Psoas muscle (tissue), 8 donors: ENCODE results near the gene TBC1D22A. TPM values are rescaled to one million over a fixed set of nuclear protein-coding genes. Genes with fewer than 3 reads are reported as not detected.

Experiments used
- ATAC-seq, 4 donors: fragments of 200-7000 bp; cut with Tn5 transposase; one replicate each; pipeline ENCODE4 v1.9.1; 2020; ENCODE audit warnings: moderate library complexity in 3 of 4, mild to moderate bottlenecking in 2 of 4
- DNase-seq, 2 donors: peaks; one replicate each; pipeline ENCODE4 v3.0.0-alpha.2; 2020
- H3K27ac ChIP-seq: fragments of 200-600 bp; one replicate; pipeline ENCODE4 v1.8.0; 2022
- H3K27me3 ChIP-seq, 3 donors: fragments of 200-600 bp in 1 of 3; one replicate each; pipeline versions ENCODE4 v1.6.1 to v1.8.0; 2013 to 2022; ENCODE audit warnings: low read length in 2 of 3, mild to moderate bottlenecking in 2 of 3, moderate library complexity in 1 of 3; ENCODE audit not compliant: insufficient read depth in 3 of 3
- H3K36me3 ChIP-seq, 2 donors: fragments of 200-600 bp in 1 of 2; one replicate each; pipeline versions ENCODE4 v1.6.1 to v1.8.0; 2013 to 2022; ENCODE audit warnings: low read depth in 1 of 2, mild to moderate bottlenecking in 1 of 2, moderate library complexity in 1 of 2; ENCODE audit not compliant: insufficient read depth in 1 of 2
- H3K4me1 ChIP-seq: fragments of 200-600 bp; one replicate; pipeline ENCODE4 v1.8.0; 2022
- H3K4me3 ChIP-seq: fragments of 200-600 bp; one replicate; pipeline ENCODE4 v1.8.0; 2022; ENCODE audit warnings: mild to moderate bottlenecking
- H3K9me3 ChIP-seq: fragments of 200-600 bp; one replicate; pipeline ENCODE4 v1.8.0; 2022
- WGBS, 3 donors: extraction: QIAGEN DNeasy Blood & Tissue Kit; methylation state at CpG; one replicate each; pipeline versions ENCODE4 v1.1.6 to v1.1.7; 2013; 5-methylcytosine and 5-hydroxymethylcytosine counted together
- intact Hi-C, 2 donors: fragments of 100-400 bp; cut with DNase I; formaldehyde crosslinking; loops; one replicate each; pipeline versions ENCODE4 v1.11.0 to v1.14.2; 2022
- polyA plus RNA-seq, 3 donors: library from polyadenylated mRNA; stranded (reverse); fragments of 200-250 nt; gene quantifications; one replicate each; pipeline ENCODE4 v1.2.3, GENCODE V29; 2013
- total RNA-seq, 4 donors: library from RNA; stranded (reverse); fragmentation: NEBNext Ultra II Directional in 2 of 4; extraction: Animal tissue kit (Norgen Biotek cat#: 25700) in 2 of 4; gene quantifications; one replicate each; pipeline versions ENCODE4 v1.2.1 to v1.2.4, GENCODE V29; 2021 to 2023
- TF ChIP-seq, protein P1 (sequence below): fragments of 200-600 bp; IDR thresholded peaks from one replicate; pipeline ENCODE4 v1.8.0; 2022; ENCODE audit warnings: antibody characterized with exemption
- donor health status: healthy with polysubstance abuse.
- donor health status: DM: no; HTN: no; CAD: no; lungs with moderate emphysema.
- donor health status: Bipolar disorder and iron deficiency.
- donor health status: healthy.
- donor health status: DM: yes; HTN: yes; CAD: no.
- donor health status: DM: no; HTN: no; CAD: no.
- donor health status: DM: no; HTN: no; CAD: no.
- donor health status: DM: yes; HTN: yes; CAD: no.

Gene TBC1D22A
- total and polyA plus RNA-seq, 7 donors, result 11.7 to 25.0 (median 18.9) TPM

DNA sequence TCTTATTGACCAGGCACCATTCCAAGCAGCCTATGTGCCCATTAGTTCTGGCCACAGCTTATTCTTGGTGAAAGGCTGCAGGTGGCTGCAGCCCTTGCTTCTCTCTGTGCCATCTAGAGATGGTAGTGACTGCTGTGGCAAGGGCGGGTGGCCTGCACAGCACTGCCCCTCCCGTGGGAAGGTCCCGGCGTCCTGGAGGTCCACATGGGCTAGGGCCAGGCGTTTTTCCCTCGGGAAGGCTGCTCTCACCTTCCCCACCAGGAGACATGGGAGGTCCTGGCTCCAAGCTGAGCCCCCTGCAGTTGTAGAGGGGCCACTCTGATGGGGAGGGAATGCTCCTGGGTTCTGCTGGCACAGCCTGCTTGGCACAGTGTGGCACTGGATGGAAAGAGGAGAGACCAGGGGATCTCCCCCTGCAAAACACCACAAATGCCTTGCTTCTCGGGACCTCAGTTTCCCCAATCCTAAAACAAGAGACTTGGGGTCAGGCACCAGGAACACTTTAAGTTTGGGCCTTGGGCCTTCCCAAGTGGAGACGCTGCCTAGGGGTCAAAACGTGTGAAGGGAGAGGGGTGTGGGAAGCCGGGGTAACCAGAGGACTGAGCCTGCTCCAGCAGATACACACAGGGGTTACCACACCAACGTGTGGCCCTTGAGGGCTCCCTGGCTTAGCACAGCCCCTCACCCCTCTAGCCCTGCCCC is 10.0 kb upstream of the TBC1D22A start:
- intact Hi-C loops, result no loop called here
- Histone ChIP-seq H3K36me3 (no peaks in the 10 kb centered on the region), H3K4me1 (peaks cover 41% of the 10 kb centered on the region), H3K27me3 (no peaks in the 10 kb centered on the region), H3K27ac (no peak overlapping the region), H3K4me3 (no peak overlapping the region), H3K9me3 (no peaks in the 10 kb centered on the region)
- peak in 1 of 2 donors; percentile 12 for DNase-seq
- 70 to 82% (median 73%) methylated on average over 11 of the region's 11 CpGs for WGBS, 3 donors
- no peak for ATAC-seq
- TF ChIP-seq, protein P1, sequence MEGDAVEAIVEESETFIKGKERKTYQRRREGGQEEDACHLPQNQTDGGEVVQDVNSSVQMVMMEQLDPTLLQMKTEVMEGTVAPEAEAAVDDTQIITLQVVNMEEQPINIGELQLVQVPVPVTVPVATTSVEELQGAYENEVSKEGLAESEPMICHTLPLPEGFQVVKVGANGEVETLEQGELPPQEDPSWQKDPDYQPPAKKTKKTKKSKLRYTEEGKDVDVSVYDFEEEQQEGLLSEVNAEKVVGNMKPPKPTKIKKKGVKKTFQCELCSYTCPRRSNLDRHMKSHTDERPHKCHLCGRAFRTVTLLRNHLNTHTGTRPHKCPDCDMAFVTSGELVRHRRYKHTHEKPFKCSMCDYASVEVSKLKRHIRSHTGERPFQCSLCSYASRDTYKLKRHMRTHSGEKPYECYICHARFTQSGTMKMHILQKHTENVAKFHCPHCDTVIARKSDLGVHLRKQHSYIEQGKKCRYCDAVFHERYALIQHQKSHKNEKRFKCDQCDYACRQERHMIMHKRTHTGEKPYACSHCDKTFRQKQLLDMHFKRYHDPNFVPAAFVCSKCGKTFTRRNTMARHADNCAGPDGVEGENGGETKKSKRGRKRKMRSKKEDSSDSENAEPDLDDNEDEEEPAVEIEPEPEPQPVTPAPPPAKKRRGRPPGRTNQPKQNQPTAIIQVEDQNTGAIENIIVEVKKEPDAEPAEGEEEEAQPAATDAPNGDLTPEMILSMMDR, result no peak

- H3K36me3 ChIP-seq, result no peaks in the 10 kb centered on the region
- TF ChIP-seq, protein P1, result no peak
- no peaks in the 10 kb centered on the region for H3K27me3 ChIP-seq
- ATAC-seq, result peak in 2 of 4 donors; percentile 1 to 9
- WGBS, 3 donors, result 87 to 92% (median 90%) methylated on average over 5 to 6 of the region's 6 CpGs
- H3K4me3 ChIP-seq, result no peak overlapping the region
- H3K9me3 ChIP-seq, result no peaks in the 10 kb centered on the region
- H3K27ac ChIP-seq, result peak overlapping the region; percentile 99
- H3K4me1 ChIP-seq, result peaks cover 38% of the 10 kb centered on the region
- DNase-seq, result no peak
- intact Hi-C loops, result no loop called here
Measured at GRCh38 chr22:46752988-46753310, 9.5 kb upstream of the TBC1D22A start.

- H3K36me3 ChIP-seq, result no peaks in the 10 kb centered on the region
- intact Hi-C loops, result no loop called here
- H3K4me3 ChIP-seq, result peak overlapping the region; percentile 46
- TF ChIP-seq, protein P1, result no peak
- ATAC-seq, result peak; percentile 36 to 60 (median 57)
- DNase-seq, result no peak
- H3K4me1 ChIP-seq, result peaks cover 34% of the 10 kb centered on the region
- WGBS, 3 donors, result 62 to 73% (median 63%) methylated on average over 8 of the region's 8 CpGs
- H3K27ac ChIP-seq, result peak overlapping the region; percentile 99
- H3K9me3 ChIP-seq, result no peaks in the 10 kb centered on the region
- no peaks in the 10 kb centered on the region for H3K27me3 ChIP-seq
Measured at GRCh38 chr22:46753360-46753759, 9.1 kb upstream of the TBC1D22A start.

- intact Hi-C loops, result no loop called here
- peak in 2 of 4 donors; percentile 1 to 7 for ATAC-seq
- DNase-seq, result no peak
- Histone ChIP-seq H3K4me3 (peak overlapping the region; percentile 46), H3K4me1 (peaks cover 33% of the 10 kb centered on the region), H3K27me3 (no peaks in the 10 kb centered on the region), H3K9me3 (no peaks in the 10 kb centered on the region), H3K36me3 (no peaks in the 10 kb centered on the region), H3K27ac (peak overlapping the region; percentile 99)
- WGBS, 3 donors, result 44 to 68% (median 55%) methylated on average over 4 of the region's 4 CpGs
- TF ChIP-seq, protein P1, result no peak
Measured at GRCh38 chr22:46753761-46754109, 8.7 kb upstream of the TBC1D22A start.
